GM18502 (cell line): ENCODE results near the gene TENT4A.

Experiments used
- ATAC-seq: cut with Tn5 transposase; IDR thresholded peaks from one replicate; pipeline ENCODE4 v1.9.1; 2021; ENCODE audit warnings: mild to moderate bottlenecking; ENCODE audit not compliant: unreplicated experiment, poor library complexity

The TENT4A gene

DNA sequence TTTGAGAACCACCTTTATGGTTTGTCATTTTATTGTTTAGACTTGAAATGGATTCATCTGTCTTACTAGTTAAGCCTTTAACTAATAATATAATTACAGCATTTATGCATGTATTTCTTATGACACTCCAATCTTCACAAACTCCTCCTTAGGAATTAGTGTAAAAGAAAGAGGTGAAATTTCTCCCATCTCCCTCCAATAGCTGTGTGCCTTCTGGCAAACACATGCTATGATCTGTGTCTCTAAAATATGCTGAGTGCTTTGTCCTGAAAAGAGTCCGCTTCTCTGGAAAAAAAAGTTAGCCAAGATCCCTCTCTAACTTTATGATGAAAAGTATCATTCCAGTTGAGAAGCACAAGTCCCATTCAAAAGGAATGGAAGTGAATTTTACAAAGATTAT lies 13.9 kb upstream of the TENT4A start:
- ATAC-seq, result no peak

DNA sequence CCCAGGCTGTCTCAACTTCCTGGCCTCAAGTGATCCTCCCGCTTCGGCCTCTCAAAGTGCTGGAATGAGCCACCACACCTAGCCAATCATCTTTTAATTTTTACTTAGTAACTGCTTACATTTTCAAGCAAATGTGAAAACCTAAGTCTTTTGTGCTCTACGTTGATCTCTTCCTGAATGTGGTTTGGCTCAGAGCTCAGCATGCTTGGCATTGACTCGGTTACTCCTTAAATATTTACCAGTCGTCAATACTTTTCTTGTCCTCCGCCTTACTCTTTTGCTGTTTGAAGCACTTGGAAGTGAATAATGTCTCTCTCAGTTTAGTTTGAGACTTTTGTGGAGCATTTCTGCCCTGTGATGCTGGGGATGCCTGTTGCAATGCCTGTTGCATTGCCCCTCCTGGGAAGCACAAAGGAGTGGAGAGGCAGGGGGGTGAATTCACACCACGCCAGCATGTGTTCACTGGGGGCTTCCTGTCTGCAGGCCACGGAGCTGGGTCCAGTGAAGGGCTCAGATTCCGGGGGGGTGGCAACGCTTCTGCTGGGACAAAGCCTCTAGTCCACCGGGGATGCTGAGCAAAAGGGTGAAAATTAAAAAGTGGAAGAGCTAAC lies 13.1 kb upstream of the TENT4A start:
- no peak for ATAC-seq

DNA sequence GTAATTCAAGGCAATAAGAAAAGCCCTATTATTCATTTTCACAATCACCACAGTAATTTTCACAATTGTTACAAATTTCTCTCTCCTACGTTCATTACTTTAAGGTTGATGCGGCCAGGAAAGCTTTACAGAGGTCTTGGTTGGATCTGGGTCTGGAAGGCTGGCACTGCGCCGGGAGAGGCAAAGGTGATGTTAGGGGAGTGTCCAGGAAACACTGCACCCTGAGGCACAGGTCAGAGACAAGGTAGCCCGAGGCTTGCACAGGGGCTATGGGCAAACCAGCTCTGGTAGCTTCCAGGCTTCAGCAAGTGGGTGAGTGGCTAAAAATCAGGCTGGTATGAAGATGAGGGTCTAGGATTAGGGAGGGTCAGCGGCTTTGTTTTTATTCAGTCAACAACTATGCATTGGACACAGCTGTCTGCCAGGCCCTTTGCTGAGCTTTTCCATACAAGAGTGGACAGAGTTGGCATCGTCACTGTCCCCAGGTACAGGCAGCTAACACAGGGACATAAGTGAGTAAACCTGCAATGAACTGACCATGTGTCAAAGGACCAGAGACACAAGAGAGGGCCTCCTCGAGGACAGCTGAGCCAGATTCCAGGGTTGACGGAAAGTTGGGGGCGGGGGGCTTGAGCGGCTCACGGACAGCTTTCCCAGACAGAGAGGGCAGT lies 12.4 kb upstream of the TENT4A start:
- ATAC-seq, result no peak

DNA sequence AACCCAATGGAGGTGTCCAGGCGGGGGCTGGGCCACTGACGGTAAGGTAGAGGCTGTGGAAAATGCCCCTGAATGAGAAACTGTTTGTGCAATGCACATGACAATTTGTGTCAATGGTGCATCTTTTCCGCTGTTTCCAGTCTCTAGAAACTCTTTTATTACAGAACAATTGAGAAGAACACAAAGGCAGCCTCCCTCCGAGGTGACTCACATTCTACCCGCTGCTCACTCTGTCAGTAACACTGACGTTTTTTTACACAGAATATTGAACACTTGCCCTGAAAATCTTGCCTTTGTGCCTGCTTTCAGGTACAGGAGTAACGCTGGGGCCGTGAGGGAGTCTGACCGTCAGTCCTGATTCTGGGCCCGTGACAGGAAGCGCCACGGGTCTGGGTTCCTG lies 11.7 kb upstream of the TENT4A start:
- ATAC-seq, result no peak

DNA sequence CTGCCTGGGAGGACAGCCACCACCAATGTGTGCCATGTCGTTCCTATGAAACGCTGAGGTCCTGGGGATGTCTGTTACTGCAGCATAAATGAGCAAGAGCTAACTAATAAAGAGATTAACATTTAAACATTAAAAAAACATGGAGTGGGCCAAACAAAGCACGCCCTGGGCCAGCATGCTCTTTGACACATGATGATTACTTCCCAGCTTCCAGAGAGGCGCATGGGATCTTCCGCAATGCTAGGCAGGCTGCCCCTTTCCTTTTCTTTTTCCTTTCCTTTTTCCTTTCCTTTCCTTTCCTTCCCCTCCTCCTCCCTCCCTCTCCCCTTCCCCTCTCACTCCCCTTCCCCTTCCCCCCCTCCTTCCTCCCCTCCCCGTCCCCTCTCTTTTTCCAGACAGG lies 10.6 kb upstream of the TENT4A start:
- no peak for ATAC-seq

DNA sequence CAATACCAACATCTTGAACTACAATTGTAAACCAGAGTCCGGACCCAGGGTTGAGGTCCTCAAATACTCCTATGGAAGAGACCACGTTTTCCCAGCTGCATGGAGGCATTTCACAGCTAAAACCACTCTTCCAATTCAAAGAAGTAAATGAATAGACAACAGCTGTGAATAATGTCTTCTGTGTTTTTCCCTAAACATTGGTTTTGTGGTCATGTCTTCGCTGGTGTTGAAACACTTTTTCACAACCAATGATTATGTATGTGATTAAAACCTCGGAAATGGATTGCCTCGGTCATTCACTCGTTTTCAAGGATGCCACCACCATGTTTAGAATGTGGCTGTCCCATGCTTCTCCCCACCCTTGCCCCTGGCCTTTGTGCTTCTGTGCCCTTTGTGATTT lies 9.4 kb upstream of the TENT4A start:
- ATAC-seq, result no peak

DNA sequence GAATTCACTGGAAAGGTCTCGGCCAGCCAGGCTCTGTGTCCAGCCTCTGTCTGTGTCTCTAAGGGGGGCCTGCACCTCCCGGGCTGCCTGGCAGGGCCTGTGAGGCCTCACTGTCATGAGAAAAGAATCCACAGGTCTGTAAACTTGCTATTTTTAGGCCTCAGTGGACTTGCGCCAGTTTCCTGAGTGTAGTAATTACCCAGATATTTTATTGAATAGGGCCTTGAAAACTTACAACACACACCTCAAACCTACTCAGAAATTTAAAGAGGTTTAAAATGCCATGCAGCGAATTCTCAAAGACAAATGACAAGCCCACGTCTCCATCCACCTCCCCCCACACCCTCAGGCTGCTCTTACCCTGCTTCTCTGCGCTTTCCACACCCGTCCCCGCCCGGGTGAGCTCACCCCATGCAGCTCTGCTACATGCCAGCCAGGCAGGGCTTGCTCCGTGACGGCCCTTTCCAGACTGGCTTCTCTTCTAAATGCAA lies 8.8 kb upstream of the TENT4A start:
- no peak for ATAC-seq

DNA sequence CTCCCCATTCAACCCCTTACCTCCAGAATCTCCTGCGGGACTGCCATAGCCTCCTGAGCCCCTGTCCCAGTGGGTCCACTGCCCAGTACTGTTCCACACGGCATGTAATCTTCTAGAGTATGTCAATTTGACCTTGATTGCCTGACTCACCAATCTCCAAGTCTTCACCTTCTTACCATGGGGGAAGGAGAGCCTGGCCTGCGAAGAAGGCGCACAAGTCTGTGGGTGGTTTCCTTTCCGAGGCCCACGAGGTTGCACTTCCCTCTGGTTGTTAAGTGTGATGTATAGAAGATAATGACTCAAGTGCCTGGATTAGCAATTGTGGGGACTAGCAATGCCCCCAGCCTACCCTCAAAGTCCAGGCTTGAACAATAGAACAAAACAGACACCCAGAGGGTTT lies 8.1 kb upstream of the TENT4A start:
- ATAC-seq, result peak; percentile 86

DNA sequence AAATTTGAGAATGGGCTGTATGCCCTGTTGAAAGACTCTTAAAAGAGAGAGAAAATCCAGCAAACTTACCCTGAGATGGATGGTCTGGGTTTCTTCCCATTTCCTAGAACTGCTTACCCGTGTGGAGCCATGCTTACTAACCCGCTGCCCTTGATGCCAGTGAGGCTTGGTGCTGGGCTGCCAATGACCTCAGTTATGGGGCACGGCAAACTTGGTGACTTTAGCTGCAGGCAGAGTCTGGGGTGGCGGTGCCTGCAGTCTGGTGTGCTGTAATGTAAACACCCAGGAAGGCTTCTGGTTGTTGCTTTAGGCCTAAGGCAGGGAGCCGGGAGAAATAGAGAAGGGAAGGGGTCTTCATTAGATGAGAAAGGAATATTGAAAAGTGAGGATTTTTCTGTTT lies 7.3 kb upstream of the TENT4A start:
- ATAC-seq, result no peak

DNA sequence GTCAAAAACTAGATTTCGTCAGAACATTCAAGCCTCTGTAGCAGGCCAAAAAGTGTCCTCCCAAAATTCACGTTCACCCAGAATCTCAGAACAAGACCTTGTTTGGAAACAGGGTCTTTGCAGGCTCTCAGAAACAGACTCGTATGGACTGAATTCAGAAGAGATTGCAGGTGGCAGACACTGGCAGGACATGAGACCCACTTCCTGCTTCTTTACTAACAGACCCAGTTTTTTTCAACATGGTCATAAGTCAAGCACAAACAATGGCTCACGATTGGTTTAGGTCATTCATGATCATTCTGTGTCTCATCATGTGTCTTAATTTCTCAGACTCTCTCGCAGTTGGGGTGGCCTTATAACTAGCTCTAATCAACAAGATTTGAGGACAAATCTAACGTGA lies 5.4 kb upstream of the TENT4A start:
- no peak for ATAC-seq

DNA sequence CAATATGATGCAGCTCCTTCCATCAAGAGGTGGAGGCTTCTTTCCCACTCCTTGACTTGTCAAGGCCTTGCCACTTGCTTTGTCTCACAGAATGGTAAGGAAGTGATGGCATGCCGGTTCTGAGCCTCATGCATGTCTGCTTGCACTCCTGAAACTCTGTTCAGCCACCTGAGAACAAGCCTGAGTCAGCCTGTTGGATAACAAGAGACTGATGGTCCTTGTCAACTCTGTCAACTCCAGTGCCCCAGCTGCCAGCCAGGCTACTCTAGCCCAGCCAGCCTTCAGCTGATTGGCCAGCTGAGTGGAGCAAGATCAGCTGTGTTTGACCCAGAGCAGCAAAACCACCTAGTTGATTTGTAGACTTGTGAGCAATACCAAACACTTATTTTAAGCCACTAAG lies 4.4 kb upstream of the TENT4A start:
- no peak for ATAC-seq

DNA sequence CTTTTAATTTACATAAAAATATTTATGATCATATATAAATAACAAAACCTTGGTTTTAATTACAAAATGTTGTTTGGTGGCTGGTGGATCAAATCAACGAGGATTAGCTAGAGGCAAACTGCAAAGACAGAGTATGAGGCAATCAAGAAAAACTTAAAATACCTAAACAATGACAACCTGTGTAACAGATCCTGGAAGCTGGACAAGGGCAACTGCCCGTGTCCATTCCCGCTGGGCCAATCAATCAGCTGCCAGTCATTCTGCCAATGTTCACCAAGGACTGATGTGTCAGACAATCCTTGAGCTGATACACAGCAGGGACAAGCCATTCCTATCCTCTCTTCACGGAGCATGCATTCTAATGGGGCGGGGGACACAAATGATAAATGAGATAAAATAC lies 3.2 kb upstream of the TENT4A start:
- no peak for ATAC-seq

DNA sequence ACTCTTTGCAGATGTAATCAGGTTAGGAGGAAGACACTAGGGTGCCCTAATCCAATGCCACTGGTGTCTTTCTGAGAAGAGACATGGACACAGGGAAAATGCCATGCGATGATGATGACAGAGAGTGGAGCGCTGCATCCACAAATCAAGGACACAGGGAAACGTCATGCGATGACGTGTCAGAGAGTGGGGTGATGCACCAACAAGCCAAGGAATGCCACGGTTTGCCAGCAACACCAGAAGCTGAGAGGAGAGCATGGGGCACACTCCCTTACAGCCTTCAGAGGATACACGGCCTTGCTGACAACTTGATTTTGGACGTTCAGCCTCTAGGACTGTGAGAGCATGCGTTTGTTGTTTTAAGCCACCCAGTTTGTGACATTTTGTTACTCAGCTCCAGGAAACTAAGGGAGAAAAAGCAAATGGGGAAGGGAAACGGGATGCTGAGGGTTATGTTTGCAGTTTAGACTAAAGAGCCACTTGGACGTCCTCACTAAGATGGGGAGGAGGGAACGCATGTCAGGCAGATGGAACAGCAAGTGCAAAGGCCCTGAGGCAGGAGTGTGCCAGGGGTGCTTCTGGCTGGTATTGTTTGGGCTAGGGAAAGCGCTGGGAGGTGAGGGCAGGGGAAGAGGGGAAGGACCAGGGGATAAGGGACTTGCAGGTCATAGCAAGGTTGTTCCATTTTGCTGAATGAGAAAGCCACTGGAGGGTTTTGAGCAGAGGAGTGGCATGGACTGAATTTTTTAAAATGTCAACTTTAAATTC lies 2.5 kb upstream of the TENT4A start:
- ATAC-seq, result no peak

DNA sequence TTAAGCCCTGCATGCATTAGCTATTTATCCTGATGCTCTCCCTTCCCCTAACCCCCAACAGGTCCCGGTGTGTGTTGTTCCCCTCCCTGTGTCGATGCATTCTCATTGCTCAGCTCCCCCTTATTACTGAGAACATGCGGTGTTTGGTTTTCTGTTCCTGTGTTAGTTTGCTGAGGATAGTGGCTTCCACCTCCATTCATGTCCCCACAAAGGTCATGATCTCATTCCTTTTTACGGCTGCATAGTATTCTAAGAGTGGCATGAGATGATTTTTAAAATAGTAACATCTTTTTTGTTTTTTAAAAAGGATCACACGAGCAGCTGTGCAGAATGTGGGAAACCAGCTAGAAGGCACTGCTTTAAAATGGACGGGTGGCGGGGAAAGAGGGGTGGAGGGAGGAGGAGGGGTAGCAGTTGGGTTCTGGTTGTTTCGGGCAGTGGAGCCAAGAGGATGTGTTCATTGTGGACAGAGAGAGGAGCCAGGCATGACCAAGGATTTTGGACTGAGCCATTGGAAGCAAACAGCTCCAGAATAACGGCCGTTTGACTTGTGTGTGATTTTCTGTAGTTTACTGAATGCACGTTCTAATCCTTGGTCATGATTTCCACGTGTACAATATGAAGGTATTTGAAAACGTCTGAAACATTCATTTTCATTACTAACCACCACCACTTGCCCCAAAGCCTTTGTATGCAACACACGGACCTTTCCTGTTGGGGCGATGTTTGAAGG lies 1.7 kb upstream of the TENT4A start:
- peak; percentile 11 for ATAC-seq

DNA sequence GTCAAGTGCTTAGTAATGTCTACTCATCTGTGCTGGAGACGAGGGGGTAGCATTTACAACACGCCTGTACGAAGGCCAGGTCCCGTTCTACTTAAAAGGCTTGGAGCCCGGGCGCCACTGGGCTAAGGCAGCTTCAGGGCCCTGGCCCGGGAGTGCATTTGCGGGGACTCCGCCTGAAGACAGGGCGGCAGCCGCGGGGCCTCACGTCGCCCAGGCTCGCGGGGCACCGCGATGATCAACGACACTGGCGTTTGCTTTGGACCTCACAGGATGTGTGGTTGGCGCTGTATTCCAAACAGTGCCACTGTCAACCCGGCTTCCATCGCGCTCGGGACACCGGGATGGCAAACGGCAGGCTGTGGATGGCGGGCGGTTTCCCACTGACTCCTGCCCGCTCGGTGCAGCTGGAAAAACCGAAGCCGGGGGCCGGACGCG lies 1.1 kb upstream of the TENT4A start:
- peak; percentile 20 for ATAC-seq

DNA sequence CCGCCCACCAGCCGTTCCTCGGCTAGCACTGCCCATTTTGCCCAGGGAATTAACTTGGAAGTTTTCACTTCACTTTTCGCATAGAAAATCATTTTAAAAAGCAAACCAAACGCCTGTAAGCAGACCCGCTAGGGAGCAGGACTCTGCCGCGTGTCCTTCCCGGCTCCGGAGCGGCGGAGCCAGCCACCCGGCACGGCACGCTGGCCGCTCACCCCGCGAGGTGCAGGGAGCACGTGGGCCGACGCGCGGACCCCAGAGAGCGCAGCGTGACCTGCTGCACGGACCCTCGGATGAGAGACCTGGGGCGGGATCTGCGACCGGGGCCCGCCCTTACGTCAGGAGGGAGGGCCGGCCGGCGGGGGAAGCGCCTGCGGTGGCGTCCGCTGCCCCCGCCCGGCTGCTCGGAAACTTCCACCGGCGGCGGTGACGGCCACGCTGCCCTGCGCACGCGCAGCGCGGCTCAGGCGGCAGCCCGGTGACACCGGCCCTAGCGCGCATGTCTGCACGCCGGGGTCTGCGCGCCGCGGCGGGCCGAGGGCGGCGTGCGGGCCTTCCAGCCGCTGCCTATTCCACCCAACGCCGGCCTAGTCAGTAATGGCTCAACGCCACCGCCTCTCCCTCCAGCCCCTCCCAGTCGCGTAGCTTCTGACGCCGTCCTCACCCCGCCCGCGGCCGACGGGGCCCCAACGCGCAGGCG lies 507 bp upstream of the TENT4A start:
- peak; percentile 64 for ATAC-seq

DNA sequence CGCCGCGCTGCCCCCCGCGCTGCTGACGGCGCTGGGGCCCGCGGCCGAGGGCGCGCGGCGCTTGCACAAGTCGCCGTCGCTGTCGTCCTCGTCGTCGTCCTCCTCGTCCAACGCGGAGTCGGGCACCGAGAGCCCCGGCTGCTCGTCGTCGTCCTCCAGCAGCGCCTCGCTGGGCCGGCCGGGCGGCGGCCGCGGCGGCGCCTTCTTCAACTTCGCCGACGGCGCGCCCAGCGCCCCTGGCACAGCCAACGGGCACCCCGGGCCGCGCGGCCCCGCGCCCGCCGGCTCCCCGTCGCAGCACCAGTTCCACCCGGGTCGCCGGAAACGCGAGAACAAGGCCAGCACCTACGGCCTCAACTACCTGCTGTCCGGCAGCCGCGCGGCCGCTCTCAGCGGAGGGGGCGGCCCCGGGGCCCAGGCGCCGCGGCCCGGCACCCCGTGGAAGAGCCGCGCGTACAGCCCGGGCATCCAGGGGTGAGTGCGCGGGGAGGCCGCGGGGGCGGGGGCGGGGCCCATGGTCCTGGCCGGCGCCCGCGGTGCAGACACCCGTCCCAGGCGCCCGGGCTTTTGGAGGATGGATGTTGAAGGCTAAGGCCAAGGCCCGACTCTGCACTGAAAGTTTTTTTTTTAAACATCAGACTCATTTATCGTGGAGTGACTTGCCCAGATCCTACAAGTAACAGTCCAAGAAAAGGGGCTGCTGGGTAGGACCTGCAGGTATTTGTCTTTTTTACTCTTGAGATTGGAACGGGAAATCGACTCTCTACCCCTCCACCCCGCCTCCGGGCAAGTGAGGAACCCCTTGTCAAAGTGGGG lies 1.2 kb downstream of the TENT4A start:
- ATAC-seq, result no peak

DNA sequence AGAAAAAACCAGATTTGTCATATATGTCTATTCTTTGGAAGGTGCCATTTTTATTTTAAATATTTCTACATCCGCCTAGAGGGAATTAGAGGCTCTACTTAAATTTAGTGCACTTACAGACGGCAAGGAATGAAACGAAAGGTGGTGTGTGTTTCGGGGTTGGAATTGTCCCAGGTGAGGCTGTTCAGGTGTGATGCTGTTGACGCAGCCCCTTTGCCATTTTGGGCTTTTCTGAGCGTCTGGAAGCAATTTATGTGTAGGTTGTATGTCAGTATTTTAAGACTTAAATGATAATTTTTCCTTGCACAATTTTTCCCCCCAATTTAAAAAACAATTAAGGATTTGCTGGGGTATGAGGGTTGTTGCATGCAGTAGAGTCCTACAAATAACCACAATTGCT lies 2.0 kb downstream of the TENT4A start:
- ATAC-seq, result no peak
